Measurements from ENCODE around the gene C1QBP. TPM values are rescaled to one million over a fixed set of nuclear protein-coding genes. Genes with fewer than 3 reads are reported as not detected.

C1QBP gene
- total and polyA plus RNA-seq, 2 of the 8 experiments (the other 6 are each of a cell fraction or from before 2014, with no cell fraction given), result 355 to 454 TPM

GRCh38 chr17:5416901-5417300 lies 22.1 kb downstream of the C1QBP start:
- peaks cover 0 to 4% (median 2%) of the 10 kb centered on the region in 4 experiments; a peak in 3 of 7 replicates for H3K4me1 ChIP-seq (replicated peaks in 1 of 4; ENCODE audit: control insufficient read depth in 3 of 4, insufficient read depth in 4 of 4, low read length in 3 of 4)
- no peak overlapping the region for H2BK5ac ChIP-seq (ENCODE audit: low read depth, low read length)

More at GRCh38 chr17:5416901-5417300, 22.1 kb downstream of the C1QBP start:
- Histone ChIP-seq H2AFZ (ENCODE audit: low read length) (no peak overlapping the region), H2BK12ac (ENCODE audit: low read depth, low read length) (no peak overlapping the region), H3K27ac (ENCODE audit: low read depth, low read length) (no peak overlapping the region), H3K79me1 (ENCODE audit: low read depth, low read length) (peaks cover 6% of the 10 kb centered on the region; the same call in 1 of the 2 replicates), H2BK15ac (ENCODE audit: low read length) (no peak overlapping the region), H2AK5ac (ENCODE audit: low read depth, low read length) (no peak overlapping the region), H4K5ac (ENCODE audit: insufficient read length, low read depth, low read length) (no peak overlapping the region), H3K23ac (ENCODE audit: insufficient read length) (no peak overlapping the region), H3K79me2 (ENCODE audit: control insufficient read depth in 1 of 2, insufficient read depth in 2 of 2, low read length in 2 of 2) (peaks cover 23 to 72% of the 10 kb centered on the region in 2 experiments), H3K18ac (ENCODE audit: extremely low read depth, low read length) (no peak overlapping the region), H3K56ac (replicated peaks; ENCODE audit: insufficient read length, low read depth, low read length) (no peak overlapping the region), H3K4me3 (ENCODE audit: extremely low read depth in 1 of 4, insufficient read depth in 2 of 4, low read depth in 3 of 4, low read length in 4 of 4) (no peak overlapping the region), H3K9ac (replicated peaks in 1 of 4; ENCODE audit: extremely low read depth in 1 of 4, low read depth in 3 of 4, low read length in 3 of 4) (no peak overlapping the region; a peak in 1 of 7 replicates), H3K9me3 (ENCODE audit: insufficient read depth in 2 of 2, low read depth in 1 of 2, low read length in 1 of 2) (no peaks in the 10 kb centered on the region), H3K4me2 (ENCODE audit: insufficient read depth in 1 of 2, low read depth in 2 of 2, low read length in 2 of 2) (no peak overlapping the region), H4K8ac (ENCODE audit: extremely low read depth, insufficient read depth, low read length) (no peak overlapping the region), H3K23me2 (ENCODE audit: low read depth, low read length) (peaks cover 5% of the 10 kb centered on the region), H3K27me3 (replicated peaks in 1 of 4; ENCODE audit: control insufficient read depth in 3 of 4, extremely low read depth in 1 of 4, insufficient read depth in 3 of 4, low read length in 3 of 4) (no peaks in the 10 kb centered on the region), H4K20me1 (replicated peaks in 1 of 2; ENCODE audit: control insufficient read depth in 1 of 2, insufficient read depth in 2 of 2, low read length in 2 of 2) (peaks cover 4 to 5% of the 10 kb centered on the region in 2 experiments), H3K4ac (replicated peaks; ENCODE audit: insufficient read length, low read depth, low read length) (no peak overlapping the region), H3K14ac (ENCODE audit: insufficient read length) (no peak overlapping the region), H2BK120ac (replicated peaks; ENCODE audit: low read depth, low read length) (no peak overlapping the region), H3K36me3 (ENCODE audit: control insufficient read depth in 2 of 4, insufficient read depth in 4 of 4, low read length in 3 of 4) (peaks cover 6 to 59% (median 28%) of the 10 kb centered on the region in 4 experiments), H4K91ac (replicated peaks; ENCODE audit: insufficient read length, low read length) (no peak overlapping the region), H2BK20ac (ENCODE audit: low read length) (no peak overlapping the region)
- no peak for FAIRE-seq
- WGBS, 2 experiments (ENCODE audit: extremely low coverage in 1 of 2, insufficient coverage in 1 of 2, insufficient read length in 1 of 2, insufficient replicate concordance in 2 of 2, low coverage in 1 of 2, low lambda C conversion rate in 2 of 2, missing lambda C conversion rate in 1 of 2), result 88% methylated on average over 2 of the region's 2 CpGs; no CpG with 5 or more reads in 1 of the 2 experiments
- no peak for DNase-seq (ENCODE audit: low read depth in 1 of 2, low spot score in 2 of 2)
- CTCF ChIA-PET (ENCODE audit: partially characterized antibody), result interaction anchor here (0.7 to 1.4 kb wide), 3 partner anchors 16 to 24 kb away, joined by 3 to 5 read pairs (median 4); partner anchors contain the start of gene C1QBP
- POLR2A ChIA-PET (ENCODE audit: partially characterized antibody), result interaction anchor here (0.8 to 11.3 kb wide), 4 partner anchors 12 to 25 kb away, joined by 3 to 225 read pairs (median 27); partner anchors contain the start of gene C1QBP
- TF ChIP-seq CBX5 (IDR thresholded peaks at IDR 0.05; ENCODE audit: low read depth, low read length), result no peak
- TF ChIP-seq MAFK (IDR thresholded peaks at IDR 0.05; ENCODE audit: low read depth, low read length), result no peak
- TF ChIP-seq BCL11A (IDR thresholded peaks at IDR 0.05; ENCODE audit: low read depth in 2 of 2, low read length in 2 of 2), result no peak
- no peak for TF ChIP-seq KDM5A (IDR thresholded peaks at IDR 0.05; ENCODE audit: low read length)
- TF ChIP-seq, protein P1, sequence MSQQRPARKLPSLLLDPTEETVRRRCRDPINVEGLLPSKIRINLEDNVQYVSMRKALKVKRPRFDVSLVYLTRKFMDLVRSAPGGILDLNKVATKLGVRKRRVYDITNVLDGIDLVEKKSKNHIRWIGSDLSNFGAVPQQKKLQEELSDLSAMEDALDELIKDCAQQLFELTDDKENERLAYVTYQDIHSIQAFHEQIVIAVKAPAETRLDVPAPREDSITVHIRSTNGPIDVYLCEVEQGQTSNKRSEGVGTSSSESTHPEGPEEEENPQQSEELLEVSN (IDR thresholded peaks at IDR 0.05), result no peak
- no peak for TF ChIP-seq BACH1 (IDR thresholded peaks at IDR 0.05; ENCODE audit: low read length)
- TF ChIP-seq TCF12 (IDR thresholded peaks at IDR 0.05; ENCODE audit: low read depth, low read length), result no peak
- TF ChIP-seq POLR2A (IDR thresholded peaks at IDR 0.05; ENCODE audit: control extremely low read depth in 1 of 2, low read depth in 2 of 2, low read length in 2 of 2), result no peak
- TF ChIP-seq USF2 (IDR thresholded peaks at IDR 0.05; ENCODE audit: low read length), result no peak
- TF ChIP-seq RAD21 (IDR thresholded peaks at IDR 0.05 in 1 of 2, conservative IDR thresholded peaks at IDR 0.05 in 1 of 2; ENCODE audit: low read depth in 2 of 2, low read length in 2 of 2), result no peak
- TF ChIP-seq POLR2AphosphoS5 (IDR thresholded peaks at IDR 0.05; ENCODE audit: low read depth, low read length), result no peak
- TF ChIP-seq ATF3 (IDR thresholded peaks at IDR 0.05; ENCODE audit: insufficient read depth, low read depth, low read length), result no peak

Data from H1 (cell line).